GM23338 (cell line): Measurements from ENCODE around the gene LIPJ. TPM values are rescaled to one million over a fixed set of nuclear protein-coding genes. Genes with fewer than 3 reads are reported as not detected.

Experiments
- ATAC-seq: fragments of 200-7000 bp; cut with Tn5 transposase; 3 replicates; pipeline ENCODE4 v1.9.1; 2020
- DNase-seq: peaks from one replicate; pipeline ENCODE4 v3.0.0-alpha.2; 2015; ENCODE audit warnings: low spot score
- H2AFZ ChIP-seq: fragments of 200-600 bp; sonication (generic); 2 replicates; pipeline ENCODE4 v1.8.0; 2016; ENCODE audit warnings: antibody characterized with exemption, mild to moderate bottlenecking, moderate library complexity
- H3F3A ChIP-seq: fragments of 200-600 bp; sonication (generic); replicated peaks from 2 replicates; pipeline ENCODE4 v1.8.0; 2017; ENCODE audit warnings: antibody characterized with exemption, mixed run types, low read depth
- H3K27ac ChIP-seq: fragments of 200-600 bp; sonication (generic); 2 replicates; pipeline ENCODE4 v1.6.1; 2016; ENCODE audit warnings: low read depth
- H3K27me3 ChIP-seq: fragments of 200-600 bp; sonication (generic); 2 replicates; pipeline ENCODE4 v1.8.0; 2016; ENCODE audit warnings: mild to moderate bottlenecking, mixed run types, moderate library complexity; ENCODE audit not compliant: insufficient read depth
- H3K36me3 ChIP-seq: fragments of 200-600 bp; sonication (generic); 2 replicates; pipeline ENCODE4 v1.8.0; 2016; ENCODE audit warnings: mild to moderate bottlenecking; ENCODE audit not compliant: insufficient read depth
- H3K4me1 ChIP-seq: fragments of 200-600 bp; sonication (generic); 2 replicates; pipeline ENCODE4 v1.8.0; 2016; ENCODE audit warnings: mild to moderate bottlenecking, moderate library complexity; ENCODE audit not compliant: insufficient read depth
- H3K4me2 ChIP-seq: fragments of 200-600 bp; sonication (generic); 2 replicates; pipeline ENCODE4 v1.7.1; 2017; ENCODE audit warnings: mixed run types
- H3K4me3 ChIP-seq: fragments of 200-600 bp; sonication (generic); 2 replicates; pipeline ENCODE4 v1.6.1; 2016; ENCODE audit warnings: mixed run types
- H3K79me2 ChIP-seq: fragments of 200-600 bp; sonication (generic); replicated peaks from 2 replicates; pipeline ENCODE4 v1.8.0; 2017; ENCODE audit warnings: mild to moderate bottlenecking; ENCODE audit not compliant: insufficient read depth
- H3K9me2 ChIP-seq: fragments of 200-600 bp; sonication (generic); 2 replicates; pipeline ENCODE4 v1.8.0; 2017; ENCODE audit not compliant: insufficient read depth
- H4K20me1 ChIP-seq: fragments of 200-600 bp; sonication (generic); replicated peaks from 2 replicates; pipeline ENCODE4 v1.8.0; 2017; ENCODE audit warnings: mild to moderate bottlenecking; ENCODE audit not compliant: insufficient read depth
- H3K27ac Mint-ChIP-seq: 2 replicates; pipeline ENCODE4 v1.8.0; 2020; ENCODE audit warnings: inconsistent platforms, mild to moderate bottlenecking, moderate library complexity, mixed read lengths
- H3K27me3 Mint-ChIP-seq: 3 replicates; pipeline ENCODE4 v1.8.0; 2022; ENCODE audit warnings: low read depth, mild to moderate bottlenecking, moderate library complexity, mixed read lengths, inconsistent platforms; ENCODE audit not compliant: insufficient read depth, poor library complexity
- H3K36me3 Mint-ChIP-seq: 3 replicates; pipeline ENCODE4 v1.8.0; 2021; ENCODE audit warnings: low read depth, mild to moderate bottlenecking, inconsistent platforms, moderate library complexity, mixed read lengths
- H3K4me1 Mint-ChIP-seq: 3 replicates; pipeline ENCODE4 v1.8.0; 2020; ENCODE audit warnings: mild to moderate bottlenecking, inconsistent platforms, mixed read lengths
- H3K4me3 Mint-ChIP-seq: 3 replicates; pipeline ENCODE4 v1.8.0; 2021; ENCODE audit warnings: moderate library complexity, mild to moderate bottlenecking, inconsistent platforms, mixed read lengths
- H3K9me3 Mint-ChIP-seq: 3 replicates; pipeline ENCODE4 v1.8.0; 2020; ENCODE audit warnings: moderate library complexity, mild to moderate bottlenecking, inconsistent platforms, mixed read lengths
- CREB1 ChIP-seq: fragments of 250-450 bp; sonication (Bioruptor Pico); IDR thresholded peaks from 2 replicates; pipeline ENCODE4 v1.5.0; 2020; ENCODE audit warnings: low read depth, mild to moderate bottlenecking, moderate library complexity
- EZH2 ChIP-seq: fragments of 200-600 bp; sonication (generic); IDR thresholded peaks from one replicate; pipeline ENCODE4 v1.8.0; 2017; ENCODE audit warnings: antibody characterized with exemption, mild to moderate bottlenecking, low read depth; ENCODE audit not compliant: unreplicated experiment
- EZH2phosphoT487 ChIP-seq: fragments of 200-600 bp; sonication (generic); IDR thresholded peaks from one replicate; pipeline ENCODE4 v1.8.1; 2018; ENCODE audit warnings: antibody characterized with exemption; ENCODE audit not compliant: unreplicated experiment
- JUNB ChIP-seq: IDR thresholded peaks from one replicate; pipeline ENCODE4 v1.6.1; 2016; ENCODE audit warnings: antibody characterized with exemption; ENCODE audit not compliant: unreplicated experiment
- NANOG ChIP-seq: IDR thresholded peaks from 2 replicates; pipeline ENCODE4 v1.6.1; 2016; ENCODE audit warnings: antibody characterized with exemption, borderline replicate concordance
- POLR2AphosphoS5 ChIP-seq: IDR thresholded peaks from 2 replicates; pipeline ENCODE4 v1.6.1; 2016; ENCODE audit warnings: antibody characterized with exemption, low read depth
- STAT1 ChIP-seq: IDR thresholded peaks from one replicate; pipeline ENCODE4 v1.6.1; 2016; ENCODE audit warnings: antibody characterized with exemption; ENCODE audit not compliant: unreplicated experiment
- ZNF114 ChIP-seq: fragments of 250-450 bp; sonication (Bioruptor Pico); IDR thresholded peaks from 2 replicates; pipeline ENCODE4 v1.5.0; 2020; ENCODE audit warnings: mild to moderate bottlenecking, moderate library complexity
- ZNF331 ChIP-seq: fragments of 250-450 bp; sonication (Bioruptor Pico); IDR thresholded peaks from 2 replicates; pipeline ENCODE4 v1.5.0; 2020; ENCODE audit warnings: low read depth, mild to moderate bottlenecking, moderate library complexity
- polyA plus RNA-seq: library from polyadenylated mRNA; unstranded; fragments of >200 nt; fragmentation: Nextera tagmentation; extraction: Ambion mirVana; gene quantifications from 2 replicates; pipeline ENCODE4 v1.2.1, GENCODE V29; 2016
- total RNA-seq: library from RNA; depleted of rRNA; stranded (reverse); fragments of >200 nt; shearing (Covaris generic); gene quantifications from 2 replicates; pipeline ENCODE4 v1.2.3, GENCODE V29; 2014
- TF ChIP-seq, protein P1 (sequence below): IDR thresholded peaks from one replicate; pipeline ENCODE4 v1.6.1; 2018; ENCODE audit warnings: antibody characterized with exemption; ENCODE audit not compliant: unreplicated experiment
- TF ChIP-seq, protein P2 (sequence below), 2 experiments: fragments of 200-600 bp in 1 of 2; sonication (generic) in 1 of 2; conservative IDR thresholded peaks; 2 replicates each; pipeline versions ENCODE4 v1.5.1 to v1.6.1; 2016 to 2017; ENCODE audit warnings: antibody characterized with exemption in 2 of 2, low read depth in 2 of 2, mild to moderate bottlenecking in 2 of 2, moderate library complexity in 1 of 2
- TF ChIP-seq, protein P3 (sequence below): IDR thresholded peaks from 2 replicates; pipeline ENCODE4 v1.6.1; 2016; ENCODE audit warnings: antibody characterized with exemption
- TF ChIP-seq, protein P4 (sequence below): fragments of 250-450 bp; sonication (Bioruptor Pico); IDR thresholded peaks from 2 replicates; pipeline ENCODE4 v1.5.0; 2020; ENCODE audit warnings: mild to moderate bottlenecking, moderate library complexity

LIPJ gene
- total and polyA plus RNA-seq, 2 experiments from 2014 or later = 0.14 TPM; not detected in 1

DNA sequence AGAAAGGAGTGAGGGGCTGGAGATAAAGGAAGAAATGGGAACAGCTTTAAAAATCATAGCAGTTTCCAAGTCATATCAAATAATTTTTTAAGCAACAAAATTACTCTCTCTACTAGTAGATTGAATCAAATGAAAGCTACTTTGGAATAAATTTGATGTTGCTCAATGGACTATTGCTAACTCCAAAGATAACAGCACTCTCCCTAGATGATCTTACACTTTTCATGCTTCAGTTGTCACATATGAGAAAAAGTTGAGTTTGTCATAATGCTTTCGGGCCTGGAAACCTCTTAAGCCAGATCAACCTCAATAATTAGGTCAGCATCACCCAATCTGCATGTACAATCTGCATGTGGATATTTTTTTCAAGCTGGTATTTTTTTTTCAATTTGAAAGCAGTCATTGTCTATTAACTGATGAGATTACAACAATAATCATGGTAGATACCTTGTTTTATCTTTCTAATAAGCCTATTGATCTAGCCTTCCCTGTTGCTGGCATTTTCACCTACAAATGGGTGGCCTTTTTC lies 31.3 kb downstream of the LIPJ start:
- Mint-ChIP-seq H3K4me3 (no peak overlapping the region), H3K27ac (no peak overlapping the region), H3K4me1 (no peaks in the 10 kb centered on the region), H3K9me3 (no peaks in the 10 kb centered on the region), H3K27me3 (no peaks in the 10 kb centered on the region), H3K36me3 (no peaks in the 10 kb centered on the region)
- Histone ChIP-seq H3K4me3 (no peak overlapping the region), H3F3A (no peaks in the 10 kb centered on the region), H2AFZ (no peak overlapping the region), H4K20me1 (no peaks in the 10 kb centered on the region), H3K27me3 (no peaks in the 10 kb centered on the region), H3K9me2 (no peaks in the 10 kb centered on the region), H3K79me2 (no peaks in the 10 kb centered on the region), H3K36me3 (no peaks in the 10 kb centered on the region), H3K4me2 (no peak overlapping the region), H3K27ac (no peak overlapping the region), H3K4me1 (no peaks in the 10 kb centered on the region)
- no peak for TF ChIP-seq POLR2AphosphoS5
- no peak for TF ChIP-seq CREB1 (CRISPR knock-in tag)
- TF ChIP-seq, protein P1, sequence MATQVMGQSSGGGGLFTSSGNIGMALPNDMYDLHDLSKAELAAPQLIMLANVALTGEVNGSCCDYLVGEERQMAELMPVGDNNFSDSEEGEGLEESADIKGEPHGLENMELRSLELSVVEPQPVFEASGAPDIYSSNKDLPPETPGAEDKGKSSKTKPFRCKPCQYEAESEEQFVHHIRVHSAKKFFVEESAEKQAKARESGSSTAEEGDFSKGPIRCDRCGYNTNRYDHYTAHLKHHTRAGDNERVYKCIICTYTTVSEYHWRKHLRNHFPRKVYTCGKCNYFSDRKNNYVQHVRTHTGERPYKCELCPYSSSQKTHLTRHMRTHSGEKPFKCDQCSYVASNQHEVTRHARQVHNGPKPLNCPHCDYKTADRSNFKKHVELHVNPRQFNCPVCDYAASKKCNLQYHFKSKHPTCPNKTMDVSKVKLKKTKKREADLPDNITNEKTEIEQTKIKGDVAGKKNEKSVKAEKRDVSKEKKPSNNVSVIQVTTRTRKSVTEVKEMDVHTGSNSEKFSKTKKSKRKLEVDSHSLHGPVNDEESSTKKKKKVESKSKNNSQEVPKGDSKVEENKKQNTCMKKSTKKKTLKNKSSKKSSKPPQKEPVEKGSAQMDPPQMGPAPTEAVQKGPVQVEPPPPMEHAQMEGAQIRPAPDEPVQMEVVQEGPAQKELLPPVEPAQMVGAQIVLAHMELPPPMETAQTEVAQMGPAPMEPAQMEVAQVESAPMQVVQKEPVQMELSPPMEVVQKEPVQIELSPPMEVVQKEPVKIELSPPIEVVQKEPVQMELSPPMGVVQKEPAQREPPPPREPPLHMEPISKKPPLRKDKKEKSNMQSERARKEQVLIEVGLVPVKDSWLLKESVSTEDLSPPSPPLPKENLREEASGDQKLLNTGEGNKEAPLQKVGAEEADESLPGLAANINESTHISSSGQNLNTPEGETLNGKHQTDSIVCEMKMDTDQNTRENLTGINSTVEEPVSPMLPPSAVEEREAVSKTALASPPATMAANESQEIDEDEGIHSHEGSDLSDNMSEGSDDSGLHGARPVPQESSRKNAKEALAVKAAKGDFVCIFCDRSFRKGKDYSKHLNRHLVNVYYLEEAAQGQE = no peak
- TF ChIP-seq, protein P2, sequence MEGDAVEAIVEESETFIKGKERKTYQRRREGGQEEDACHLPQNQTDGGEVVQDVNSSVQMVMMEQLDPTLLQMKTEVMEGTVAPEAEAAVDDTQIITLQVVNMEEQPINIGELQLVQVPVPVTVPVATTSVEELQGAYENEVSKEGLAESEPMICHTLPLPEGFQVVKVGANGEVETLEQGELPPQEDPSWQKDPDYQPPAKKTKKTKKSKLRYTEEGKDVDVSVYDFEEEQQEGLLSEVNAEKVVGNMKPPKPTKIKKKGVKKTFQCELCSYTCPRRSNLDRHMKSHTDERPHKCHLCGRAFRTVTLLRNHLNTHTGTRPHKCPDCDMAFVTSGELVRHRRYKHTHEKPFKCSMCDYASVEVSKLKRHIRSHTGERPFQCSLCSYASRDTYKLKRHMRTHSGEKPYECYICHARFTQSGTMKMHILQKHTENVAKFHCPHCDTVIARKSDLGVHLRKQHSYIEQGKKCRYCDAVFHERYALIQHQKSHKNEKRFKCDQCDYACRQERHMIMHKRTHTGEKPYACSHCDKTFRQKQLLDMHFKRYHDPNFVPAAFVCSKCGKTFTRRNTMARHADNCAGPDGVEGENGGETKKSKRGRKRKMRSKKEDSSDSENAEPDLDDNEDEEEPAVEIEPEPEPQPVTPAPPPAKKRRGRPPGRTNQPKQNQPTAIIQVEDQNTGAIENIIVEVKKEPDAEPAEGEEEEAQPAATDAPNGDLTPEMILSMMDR (conservative IDR thresholded peaks at IDR 0.05; ENCODE audit: low read depth in 2 of 2) = no peak
- TF ChIP-seq NANOG = no peak
- no peak for TF ChIP-seq EZH2
- TF ChIP-seq, protein P3, sequence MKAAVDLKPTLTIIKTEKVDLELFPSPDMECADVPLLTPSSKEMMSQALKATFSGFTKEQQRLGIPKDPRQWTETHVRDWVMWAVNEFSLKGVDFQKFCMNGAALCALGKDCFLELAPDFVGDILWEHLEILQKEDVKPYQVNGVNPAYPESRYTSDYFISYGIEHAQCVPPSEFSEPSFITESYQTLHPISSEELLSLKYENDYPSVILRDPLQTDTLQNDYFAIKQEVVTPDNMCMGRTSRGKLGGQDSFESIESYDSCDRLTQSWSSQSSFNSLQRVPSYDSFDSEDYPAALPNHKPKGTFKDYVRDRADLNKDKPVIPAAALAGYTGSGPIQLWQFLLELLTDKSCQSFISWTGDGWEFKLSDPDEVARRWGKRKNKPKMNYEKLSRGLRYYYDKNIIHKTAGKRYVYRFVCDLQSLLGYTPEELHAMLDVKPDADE = no peak
- TF ChIP-seq ZNF114 (CRISPR knock-in tag) = no peak
- TF ChIP-seq JUNB = no peak
- TF ChIP-seq STAT1 = no peak
- TF ChIP-seq EZH2phosphoT487 = no peak
- no peak for TF ChIP-seq ZNF331
- TF ChIP-seq, protein P4, sequence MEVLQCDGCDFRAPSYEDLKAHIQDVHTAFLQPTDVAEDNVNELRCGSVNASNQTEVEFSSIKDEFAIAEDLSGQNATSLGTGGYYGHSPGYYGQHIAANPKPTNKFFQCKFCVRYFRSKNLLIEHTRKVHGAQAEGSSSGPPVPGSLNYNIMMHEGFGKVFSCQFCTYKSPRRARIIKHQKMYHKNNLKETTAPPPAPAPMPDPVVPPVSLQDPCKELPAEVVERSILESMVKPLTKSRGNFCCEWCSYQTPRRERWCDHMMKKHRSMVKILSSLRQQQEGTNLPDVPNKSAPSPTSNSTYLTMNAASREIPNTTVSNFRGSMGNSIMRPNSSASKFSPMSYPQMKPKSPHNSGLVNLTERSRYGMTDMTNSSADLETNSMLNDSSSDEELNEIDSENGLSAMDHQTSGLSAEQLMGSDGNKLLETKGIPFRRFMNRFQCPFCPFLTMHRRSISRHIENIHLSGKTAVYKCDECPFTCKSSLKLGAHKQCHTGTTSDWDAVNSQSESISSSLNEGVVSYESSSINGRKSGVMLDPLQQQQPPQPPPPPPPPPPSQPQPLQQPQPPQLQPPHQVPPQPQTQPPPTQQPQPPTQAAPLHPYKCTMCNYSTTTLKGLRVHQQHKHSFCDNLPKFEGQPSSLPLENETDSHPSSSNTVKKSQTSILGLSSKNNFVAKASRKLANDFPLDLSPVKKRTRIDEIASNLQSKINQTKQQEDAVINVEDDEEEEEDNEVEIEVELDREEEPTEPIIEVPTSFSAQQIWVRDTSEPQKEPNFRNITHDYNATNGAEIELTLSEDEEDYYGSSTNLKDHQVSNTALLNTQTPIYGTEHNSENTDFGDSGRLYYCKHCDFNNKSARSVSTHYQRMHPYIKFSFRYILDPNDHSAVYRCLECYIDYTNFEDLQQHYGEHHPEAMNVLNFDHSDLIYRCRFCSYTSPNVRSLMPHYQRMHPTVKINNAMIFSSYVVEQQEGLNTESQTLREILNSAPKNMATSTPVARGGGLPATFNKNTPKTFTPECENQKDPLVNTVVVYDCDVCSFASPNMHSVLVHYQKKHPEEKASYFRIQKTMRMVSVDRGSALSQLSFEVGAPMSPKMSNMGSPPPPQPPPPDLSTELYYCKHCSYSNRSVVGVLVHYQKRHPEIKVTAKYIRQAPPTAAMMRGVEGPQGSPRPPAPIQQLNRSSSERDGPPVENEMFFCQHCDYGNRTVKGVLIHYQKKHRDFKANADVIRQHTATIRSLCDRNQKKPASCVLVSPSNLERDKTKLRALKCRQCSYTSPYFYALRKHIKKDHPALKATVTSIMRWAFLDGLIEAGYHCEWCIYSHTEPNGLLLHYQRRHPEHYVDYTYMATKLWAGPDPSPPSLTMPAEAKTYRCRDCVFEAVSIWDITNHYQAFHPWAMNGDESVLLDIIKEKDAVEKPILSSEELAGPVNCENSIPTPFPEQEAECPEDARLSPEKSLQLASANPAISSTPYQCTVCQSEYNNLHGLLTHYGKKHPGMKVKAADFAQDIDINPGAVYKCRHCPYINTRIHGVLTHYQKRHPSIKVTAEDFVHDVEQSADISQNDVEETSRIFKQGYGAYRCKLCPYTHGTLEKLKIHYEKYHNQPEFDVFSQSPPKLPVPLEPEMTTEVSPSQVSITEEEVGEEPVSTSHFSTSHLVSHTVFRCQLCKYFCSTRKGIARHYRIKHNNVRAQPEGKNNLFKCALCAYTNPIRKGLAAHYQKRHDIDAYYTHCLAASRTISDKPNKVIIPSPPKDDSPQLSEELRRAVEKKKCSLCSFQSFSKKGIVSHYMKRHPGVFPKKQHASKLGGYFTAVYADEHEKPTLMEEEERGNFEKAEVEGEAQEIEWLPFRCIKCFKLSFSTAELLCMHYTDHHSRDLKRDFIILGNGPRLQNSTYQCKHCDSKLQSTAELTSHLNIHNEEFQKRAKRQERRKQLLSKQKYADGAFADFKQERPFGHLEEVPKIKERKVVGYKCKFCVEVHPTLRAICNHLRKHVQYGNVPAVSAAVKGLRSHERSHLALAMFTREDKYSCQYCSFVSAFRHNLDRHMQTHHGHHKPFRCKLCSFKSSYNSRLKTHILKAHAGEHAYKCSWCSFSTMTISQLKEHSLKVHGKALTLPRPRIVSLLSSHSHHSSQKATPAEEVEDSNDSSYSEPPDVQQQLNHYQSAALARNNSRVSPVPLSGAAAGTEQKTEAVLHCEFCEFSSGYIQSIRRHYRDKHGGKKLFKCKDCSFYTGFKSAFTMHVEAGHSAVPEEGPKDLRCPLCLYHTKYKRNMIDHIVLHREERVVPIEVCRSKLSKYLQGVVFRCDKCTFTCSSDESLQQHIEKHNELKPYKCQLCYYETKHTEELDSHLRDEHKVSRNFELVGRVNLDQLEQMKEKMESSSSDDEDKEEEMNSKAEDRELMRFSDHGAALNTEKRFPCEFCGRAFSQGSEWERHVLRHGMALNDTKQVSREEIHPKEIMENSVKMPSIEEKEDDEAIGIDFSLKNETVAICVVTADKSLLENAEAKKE (CRISPR knock-in tag) = no peak
- ATAC-seq (no peak), DNase-seq (no peak)
